SK-N-SH treated with all-trans-retinoic acid at 6 μM for 48 hours (cell line): ENCODE measurements around the gene MYH11.
A peak's percentile ranks its signal among the peaks of the same experiment; 100 is the strongest.

Experiments used
- ATAC-seq: fragments of 200-7000 bp; cut with Tn5 transposase; 3 replicates; pipeline ENCODE4 v1.9.1; 2020; ENCODE audit warnings: mild to moderate bottlenecking, moderate library complexity
- ARNTL ChIP-seq: fragments of 450-650 bp; formaldehyde crosslinking; IDR thresholded peaks from 2 replicates; pipeline ENCODE4 v1.5.0; 2020; ENCODE audit warnings: low read depth, mild to moderate bottlenecking, moderate library complexity, borderline replicate concordance
- BACH2 ChIP-seq: fragments of 250-450 bp; sonication (Bioruptor Pico); IDR thresholded peaks from 2 replicates; pipeline ENCODE4 v1.9.0; 2021; ENCODE audit warnings: mild to moderate bottlenecking, borderline replicate concordance
- CSDC2 ChIP-seq: fragments of 250-450 bp; sonication (Bioruptor Pico); IDR thresholded peaks from 2 replicates; pipeline ENCODE4 v1.5.0; 2020; ENCODE audit warnings: mild to moderate bottlenecking, moderate library complexity
- ESRRG ChIP-seq: fragments of 250-450 bp; sonication (Bioruptor Pico); IDR thresholded peaks from 2 replicates; pipeline ENCODE4 v1.6.1; 2021; ENCODE audit warnings: mild to moderate bottlenecking
- GLIS3 ChIP-seq: fragments of 250-450 bp; sonication (Bioruptor Pico); IDR thresholded peaks from 2 replicates; pipeline ENCODE4 v1.5.0; 2020; ENCODE audit warnings: mild to moderate bottlenecking, moderate library complexity
- ISL1 ChIP-seq: fragments of 250-450 bp; sonication (Bioruptor Pico); IDR thresholded peaks from 2 replicates; pipeline ENCODE4 v2.1.2; 2022; ENCODE audit warnings: mild to moderate bottlenecking, moderate library complexity
- OSR1 ChIP-seq: fragments of 250-450 bp; sonication (Bioruptor Pico); IDR thresholded peaks from 2 replicates; pipeline ENCODE4 v1.8.0; 2022; ENCODE audit warnings: moderate library complexity, mild to moderate bottlenecking, inconsistent platforms
- PPARA ChIP-seq: fragments of 250-450 bp; sonication (Bioruptor Pico); IDR thresholded peaks from 2 replicates; pipeline ENCODE4 v1.5.0; 2020; ENCODE audit warnings: mild to moderate bottlenecking, borderline replicate concordance
- RARB ChIP-seq: fragments of 250-450 bp; sonication (Bioruptor Pico); IDR thresholded peaks from 2 replicates; pipeline ENCODE4 v1.8.0; 2021; ENCODE audit warnings: mild to moderate bottlenecking, moderate library complexity
- SNAI2 ChIP-seq: fragments of 250-450 bp; sonication (Bioruptor Pico); IDR thresholded peaks from 2 replicates; pipeline ENCODE4 v1.5.0; 2020; ENCODE audit warnings: mild to moderate bottlenecking, moderate library complexity
- TCF4 ChIP-seq: fragments of 250-450 bp; sonication (Bioruptor Pico); IDR thresholded peaks from 2 replicates; pipeline ENCODE4 v1.8.0; 2021; ENCODE audit warnings: mild to moderate bottlenecking, moderate library complexity, borderline replicate concordance
- TOX ChIP-seq: fragments of 250-450 bp; sonication (Bioruptor Pico); IDR thresholded peaks from 2 replicates; pipeline ENCODE4 v1.8.0; 2021; ENCODE audit warnings: mild to moderate bottlenecking, moderate library complexity, borderline replicate concordance
- ZC3H10 ChIP-seq: fragments of 250-450 bp; sonication (Bioruptor Pico); IDR thresholded peaks from 2 replicates; pipeline ENCODE4 v1.5.1; 2021; ENCODE audit warnings: mild to moderate bottlenecking, moderate library complexity
- ZFP30 ChIP-seq: fragments of 450-650 bp; formaldehyde crosslinking; IDR thresholded peaks from 2 replicates; pipeline ENCODE4 v1.5.0; 2022; ENCODE audit warnings: mild to moderate bottlenecking, moderate library complexity
- ZNF565 ChIP-seq: fragments of 450-650 bp; formaldehyde crosslinking; conservative IDR thresholded peaks from 2 replicates; pipeline ENCODE4 v1.5.0; 2020; ENCODE audit warnings: low read depth, mild to moderate bottlenecking, moderate library complexity
- ZNF70 ChIP-seq: fragments of 450-650 bp; formaldehyde crosslinking; IDR thresholded peaks from 2 replicates; pipeline ENCODE4 v1.5.0; 2020; ENCODE audit warnings: mild to moderate bottlenecking, moderate library complexity
- TF ChIP-seq, protein P1 (sequence below): fragments of 250-450 bp; sonication (Bioruptor Pico); IDR thresholded peaks from 2 replicates; pipeline ENCODE4 v1.5.1; 2020; ENCODE audit warnings: low read depth, mild to moderate bottlenecking, moderate library complexity
- TF ChIP-seq, protein P2 (sequence below): fragments of 250-450 bp; sonication (Bioruptor Pico); IDR thresholded peaks from 2 replicates; pipeline ENCODE4 v1.8.0; 2020; ENCODE audit warnings: mild to moderate bottlenecking, moderate library complexity, borderline replicate concordance
- TF ChIP-seq, protein P3 (sequence below): fragments of 250-450 bp; sonication (Bioruptor Pico); IDR thresholded peaks from 2 replicates; pipeline ENCODE4 v1.8.0; 2021; ENCODE audit warnings: low read depth, mild to moderate bottlenecking, moderate library complexity, borderline replicate concordance

The MYH11 gene

DNA sequence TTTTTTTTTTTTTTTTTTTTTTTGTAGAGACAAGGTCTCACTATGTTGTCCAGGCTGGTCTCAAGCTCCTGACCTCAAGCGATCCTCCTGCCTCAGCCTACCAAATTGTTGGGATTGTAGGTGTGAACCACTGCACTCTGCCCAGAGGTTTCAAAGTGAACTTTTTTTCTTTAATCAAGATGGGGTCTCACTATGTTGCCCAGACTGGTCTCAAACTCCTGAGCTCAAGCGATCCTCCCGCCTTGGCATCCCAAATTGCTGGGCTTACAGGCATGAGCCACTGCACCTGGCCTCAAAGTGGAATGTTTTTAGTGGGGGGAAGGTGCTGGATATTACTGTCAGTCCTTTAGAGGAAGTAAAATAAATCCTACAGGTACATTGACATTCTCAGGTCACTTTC is 43.5 kb upstream of the MYH11 start (continued):
- TF ChIP-seq, protein P1, sequence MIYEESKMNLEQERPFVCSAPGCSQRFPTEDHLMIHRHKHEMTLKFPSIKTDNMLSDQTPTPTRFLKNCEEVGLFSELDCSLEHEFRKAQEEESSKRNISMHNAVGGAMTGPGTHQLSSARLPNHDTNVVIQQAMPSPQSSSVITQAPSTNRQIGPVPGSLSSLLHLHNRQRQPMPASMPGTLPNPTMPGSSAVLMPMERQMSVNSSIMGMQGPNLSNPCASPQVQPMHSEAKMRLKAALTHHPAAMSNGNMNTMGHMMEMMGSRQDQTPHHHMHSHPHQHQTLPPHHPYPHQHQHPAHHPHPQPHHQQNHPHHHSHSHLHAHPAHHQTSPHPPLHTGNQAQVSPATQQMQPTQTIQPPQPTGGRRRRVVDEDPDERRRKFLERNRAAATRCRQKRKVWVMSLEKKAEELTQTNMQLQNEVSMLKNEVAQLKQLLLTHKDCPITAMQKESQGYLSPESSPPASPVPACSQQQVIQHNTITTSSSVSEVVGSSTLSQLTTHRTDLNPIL (CRISPR knock-in tag), result no peak
- TF ChIP-seq ZC3H10 (CRISPR knock-in tag), result no peak
- TF ChIP-seq OSR1 (CRISPR knock-in tag), result no peak
- TF ChIP-seq PPARA (CRISPR knock-in tag), result no peak
- no peak for TF ChIP-seq TOX
- TF ChIP-seq ZNF70 (CRISPR knock-in tag), result no peak
- no peak for TF ChIP-seq TCF4
- TF ChIP-seq, all 23 proteins: peak for 0

DNA sequence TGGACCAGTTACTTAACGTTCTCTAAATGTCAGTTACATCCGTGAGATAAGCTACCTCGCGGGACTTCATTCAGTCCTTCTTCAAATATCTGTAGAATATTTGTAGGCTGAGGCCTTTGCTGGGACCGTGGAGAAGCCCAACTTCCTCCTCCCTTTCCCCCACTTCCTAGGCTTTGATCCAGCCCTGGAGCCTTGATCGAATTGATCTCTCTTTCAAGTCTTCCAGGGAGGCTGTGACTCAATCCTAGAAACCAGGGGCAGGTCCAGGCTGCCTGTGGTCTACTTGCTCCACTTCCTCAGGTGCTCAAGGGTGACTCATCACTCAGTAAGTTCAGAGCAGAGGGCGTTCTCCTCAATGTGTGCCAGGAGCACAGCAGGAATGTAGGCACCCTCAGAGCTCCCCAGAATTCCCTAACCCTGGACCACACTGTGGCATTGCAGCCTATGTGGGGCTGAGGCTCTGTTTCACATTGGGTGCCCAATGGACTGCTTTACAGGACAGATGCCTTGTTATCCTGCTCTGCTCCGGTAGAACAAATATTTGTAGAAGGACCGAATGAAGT is 42.8 kb upstream of the MYH11 start:
- TF ChIP-seq RARB (CRISPR knock-in tag) (no peak), SNAI2 (CRISPR knock-in tag) (no peak), TCF4 (no peak), ZNF565 (CRISPR knock-in tag) (no peak), OSR1 (CRISPR knock-in tag) (no peak), ZC3H10 (CRISPR knock-in tag) (no peak), BACH2 (CRISPR knock-in tag) (no peak), ARNTL (CRISPR knock-in tag) (no peak), ZFP30 (CRISPR knock-in tag) (no peak), CSDC2 (CRISPR knock-in tag) (no peak), ESRRG (CRISPR knock-in tag) (no peak), ZNF70 (CRISPR knock-in tag) (no peak), ISL1 (CRISPR knock-in tag) (no peak), GLIS3 (no peak), TOX (no peak)
- TF ChIP-seq, protein P2, sequence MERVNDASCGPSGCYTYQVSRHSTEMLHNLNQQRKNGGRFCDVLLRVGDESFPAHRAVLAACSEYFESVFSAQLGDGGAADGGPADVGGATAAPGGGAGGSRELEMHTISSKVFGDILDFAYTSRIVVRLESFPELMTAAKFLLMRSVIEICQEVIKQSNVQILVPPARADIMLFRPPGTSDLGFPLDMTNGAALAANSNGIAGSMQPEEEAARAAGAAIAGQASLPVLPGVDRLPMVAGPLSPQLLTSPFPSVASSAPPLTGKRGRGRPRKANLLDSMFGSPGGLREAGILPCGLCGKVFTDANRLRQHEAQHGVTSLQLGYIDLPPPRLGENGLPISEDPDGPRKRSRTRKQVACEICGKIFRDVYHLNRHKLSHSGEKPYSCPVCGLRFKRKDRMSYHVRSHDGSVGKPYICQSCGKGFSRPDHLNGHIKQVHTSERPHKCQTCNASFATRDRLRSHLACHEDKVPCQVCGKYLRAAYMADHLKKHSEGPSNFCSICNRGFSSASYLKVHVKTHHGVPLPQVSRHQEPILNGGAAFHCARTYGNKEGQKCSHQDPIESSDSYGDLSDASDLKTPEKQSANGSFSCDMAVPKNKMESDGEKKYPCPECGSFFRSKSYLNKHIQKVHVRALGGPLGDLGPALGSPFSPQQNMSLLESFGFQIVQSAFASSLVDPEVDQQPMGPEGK (CRISPR knock-in tag), result no peak
- TF ChIP-seq, protein P3, sequence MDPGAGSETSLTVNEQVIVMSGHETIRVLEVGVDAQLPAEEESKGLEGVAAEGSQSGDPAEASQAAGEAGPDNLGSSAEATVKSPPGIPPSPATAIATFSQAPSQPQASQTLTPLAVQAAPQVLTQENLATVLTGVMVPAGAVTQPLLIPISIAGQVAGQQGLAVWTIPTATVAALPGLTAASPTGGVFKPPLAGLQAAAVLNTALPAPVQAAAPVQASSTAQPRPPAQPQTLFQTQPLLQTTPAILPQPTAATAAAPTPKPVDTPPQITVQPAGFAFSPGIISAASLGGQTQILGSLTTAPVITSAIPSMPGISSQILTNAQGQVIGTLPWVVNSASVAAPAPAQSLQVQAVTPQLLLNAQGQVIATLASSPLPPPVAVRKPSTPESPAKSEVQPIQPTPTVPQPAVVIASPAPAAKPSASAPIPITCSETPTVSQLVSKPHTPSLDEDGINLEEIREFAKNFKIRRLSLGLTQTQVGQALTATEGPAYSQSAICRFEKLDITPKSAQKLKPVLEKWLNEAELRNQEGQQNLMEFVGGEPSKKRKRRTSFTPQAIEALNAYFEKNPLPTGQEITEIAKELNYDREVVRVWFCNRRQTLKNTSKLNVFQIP (CRISPR knock-in tag), result no peak
- TF ChIP-seq, protein P1 (CRISPR knock-in tag), result no peak
- ATAC-seq, result peak; percentile 85

DNA sequence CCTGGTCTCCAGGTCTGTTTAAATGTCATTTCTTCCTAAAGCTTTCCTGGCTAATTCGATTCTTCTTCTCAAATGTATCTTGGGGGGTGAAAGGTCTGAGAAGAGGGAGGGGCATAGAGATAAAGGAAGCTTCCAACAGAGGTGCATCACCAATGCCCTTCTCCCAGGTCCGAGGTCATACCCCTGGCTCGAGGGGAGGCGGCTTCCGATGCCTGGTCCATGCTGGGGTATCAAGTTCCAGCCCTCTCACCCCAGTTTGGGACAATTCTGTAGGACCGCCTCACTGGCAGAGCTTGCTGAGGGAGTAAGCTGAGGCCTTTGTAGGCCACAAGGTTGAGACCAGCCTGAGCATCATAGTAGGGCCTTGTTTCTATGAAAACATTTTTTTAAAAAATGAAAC is 41.8 kb upstream of the MYH11 start:
- no peak for TF ChIP-seq OSR1 (CRISPR knock-in tag)
- TF ChIP-seq ESRRG (CRISPR knock-in tag), result no peak
- TF ChIP-seq, protein P1 (CRISPR knock-in tag), result no peak
- TF ChIP-seq ZNF70 (CRISPR knock-in tag), result no peak
- TF ChIP-seq, protein P2 (CRISPR knock-in tag), result no peak
- no peak for TF ChIP-seq CSDC2 (CRISPR knock-in tag)
- no peak for TF ChIP-seq ZFP30 (CRISPR knock-in tag)
- no peak for TF ChIP-seq GLIS3
- no peak for TF ChIP-seq SNAI2 (CRISPR knock-in tag)
- no peak for TF ChIP-seq ISL1 (CRISPR knock-in tag)
- TF ChIP-seq TOX, result no peak
- TF ChIP-seq ZNF565 (CRISPR knock-in tag), result no peak
- no peak for ATAC-seq
